Measurements from ENCODE around the gene LYPLA2.

The LYPLA2 gene

DNA sequence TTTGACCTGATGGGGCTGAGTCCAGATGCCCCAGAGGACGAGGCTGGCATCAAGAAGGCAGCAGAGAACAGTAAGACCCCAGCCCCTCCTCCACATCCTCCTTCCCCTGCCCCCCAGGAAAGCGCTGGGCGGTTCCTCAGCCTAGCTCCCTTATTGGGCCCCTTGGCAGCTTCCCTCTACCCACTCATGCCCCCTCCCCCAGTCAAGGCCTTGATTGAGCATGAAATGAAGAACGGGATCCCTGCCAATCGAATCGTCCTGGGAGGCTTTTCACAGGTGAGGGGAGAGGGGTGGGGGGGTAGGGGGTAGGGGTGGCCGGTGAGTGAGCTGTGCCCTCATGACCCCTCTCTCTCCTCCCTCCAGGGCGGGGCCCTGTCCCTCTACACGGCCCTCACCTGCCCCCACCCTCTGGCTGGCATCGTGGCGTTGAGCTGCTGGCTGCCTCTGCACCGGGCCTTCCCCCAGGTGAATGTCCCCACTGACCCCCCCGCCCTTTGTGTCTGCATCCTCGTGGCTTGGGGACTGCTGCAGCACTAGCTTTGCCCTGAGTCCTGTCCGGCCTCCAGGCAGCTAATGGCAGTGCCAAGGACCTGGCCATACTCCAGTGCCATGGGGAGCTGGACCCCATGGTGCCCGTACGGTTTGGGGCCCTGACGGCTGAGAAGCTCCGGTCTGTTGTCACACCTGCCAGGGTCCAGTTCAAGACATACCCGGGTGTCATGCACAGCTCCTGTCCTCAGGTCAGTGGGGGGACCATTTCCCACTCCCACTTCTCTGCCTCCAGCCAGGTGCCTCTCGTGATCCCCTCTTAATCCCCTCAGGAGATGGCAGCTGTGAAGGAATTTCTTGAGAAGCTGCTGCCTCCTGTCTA, 3.2 kb downstream of the LYPLA2 start:
- no peak for TF ChIP-seq CEBPB (IDR thresholded peaks at IDR 0.05)
- no peak for TF ChIP-seq TEAD4 (IDR thresholded peaks at IDR 0.05)
- no peak for TF ChIP-seq RAD21 (IDR thresholded peaks at IDR 0.05; ENCODE audit: low read depth)
- no peak for TF ChIP-seq FOXM1 (IDR thresholded peaks at IDR 0.05; ENCODE audit: borderline replicate concordance, low read depth)
- TF ChIP-seq NFIC (IDR thresholded peaks at IDR 0.05): no peak
- no peak for TF ChIP-seq TAF1 (IDR thresholded peaks at IDR 0.05; ENCODE audit: low read depth)
- TF ChIP-seq ZBTB7A (IDR thresholded peaks at IDR 0.05; ENCODE audit: low read depth): no peak
- TF ChIP-seq TCF12 (IDR thresholded peaks at IDR 0.05; ENCODE audit: low read depth): no peak
- TF ChIP-seq, protein P1, sequence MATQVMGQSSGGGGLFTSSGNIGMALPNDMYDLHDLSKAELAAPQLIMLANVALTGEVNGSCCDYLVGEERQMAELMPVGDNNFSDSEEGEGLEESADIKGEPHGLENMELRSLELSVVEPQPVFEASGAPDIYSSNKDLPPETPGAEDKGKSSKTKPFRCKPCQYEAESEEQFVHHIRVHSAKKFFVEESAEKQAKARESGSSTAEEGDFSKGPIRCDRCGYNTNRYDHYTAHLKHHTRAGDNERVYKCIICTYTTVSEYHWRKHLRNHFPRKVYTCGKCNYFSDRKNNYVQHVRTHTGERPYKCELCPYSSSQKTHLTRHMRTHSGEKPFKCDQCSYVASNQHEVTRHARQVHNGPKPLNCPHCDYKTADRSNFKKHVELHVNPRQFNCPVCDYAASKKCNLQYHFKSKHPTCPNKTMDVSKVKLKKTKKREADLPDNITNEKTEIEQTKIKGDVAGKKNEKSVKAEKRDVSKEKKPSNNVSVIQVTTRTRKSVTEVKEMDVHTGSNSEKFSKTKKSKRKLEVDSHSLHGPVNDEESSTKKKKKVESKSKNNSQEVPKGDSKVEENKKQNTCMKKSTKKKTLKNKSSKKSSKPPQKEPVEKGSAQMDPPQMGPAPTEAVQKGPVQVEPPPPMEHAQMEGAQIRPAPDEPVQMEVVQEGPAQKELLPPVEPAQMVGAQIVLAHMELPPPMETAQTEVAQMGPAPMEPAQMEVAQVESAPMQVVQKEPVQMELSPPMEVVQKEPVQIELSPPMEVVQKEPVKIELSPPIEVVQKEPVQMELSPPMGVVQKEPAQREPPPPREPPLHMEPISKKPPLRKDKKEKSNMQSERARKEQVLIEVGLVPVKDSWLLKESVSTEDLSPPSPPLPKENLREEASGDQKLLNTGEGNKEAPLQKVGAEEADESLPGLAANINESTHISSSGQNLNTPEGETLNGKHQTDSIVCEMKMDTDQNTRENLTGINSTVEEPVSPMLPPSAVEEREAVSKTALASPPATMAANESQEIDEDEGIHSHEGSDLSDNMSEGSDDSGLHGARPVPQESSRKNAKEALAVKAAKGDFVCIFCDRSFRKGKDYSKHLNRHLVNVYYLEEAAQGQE (IDR thresholded peaks at IDR 0.05; ENCODE audit: low read depth): no peak
- no peak for TF ChIP-seq EP300 (IDR thresholded peaks at IDR 0.05; ENCODE audit: borderline replicate concordance)

DNA sequence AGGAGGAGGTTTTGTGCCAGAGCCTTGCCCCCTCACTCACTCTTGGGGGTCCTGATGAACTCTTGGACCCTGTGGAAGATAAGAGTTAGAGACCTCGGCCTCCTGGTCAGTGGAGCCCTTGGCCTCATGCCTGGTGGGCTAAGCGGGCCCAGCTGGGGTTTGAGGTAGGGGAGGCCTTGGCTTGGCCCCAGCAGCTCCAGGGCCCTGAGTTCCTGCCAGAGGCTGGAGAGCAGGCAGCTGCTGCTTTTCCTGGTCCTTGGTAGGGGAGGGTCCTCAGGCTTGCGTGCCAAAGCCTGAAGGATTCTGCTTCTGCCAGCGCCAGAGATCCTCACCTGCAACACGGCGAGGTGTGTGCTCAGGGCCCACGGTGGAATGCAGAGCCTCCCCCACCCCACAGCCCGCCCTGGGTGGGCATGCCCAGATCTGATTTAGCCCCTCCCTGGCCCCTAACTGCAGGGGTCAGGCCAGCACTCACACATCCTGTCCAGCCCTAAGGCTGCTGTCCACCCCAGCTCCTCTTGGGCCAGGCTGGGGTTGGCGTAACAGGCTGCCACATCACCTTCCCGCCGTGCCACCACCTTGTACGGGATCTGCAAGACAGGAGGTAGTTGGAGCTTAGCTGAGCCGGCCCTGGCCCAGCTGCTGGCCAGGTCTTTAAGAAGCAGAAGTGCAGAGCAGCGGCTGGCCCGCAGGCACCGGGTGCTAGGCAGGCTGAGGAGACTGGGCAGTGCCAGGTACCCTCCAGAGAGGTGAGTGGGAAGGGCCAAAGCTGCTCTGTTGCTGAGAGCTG, 4.9 kb downstream of the LYPLA2 start:
- no peak for TF ChIP-seq TAF1 (IDR thresholded peaks at IDR 0.05; ENCODE audit: low read depth)
- no peak for TF ChIP-seq RAD21 (IDR thresholded peaks at IDR 0.05; ENCODE audit: low read depth)
- no peak for TF ChIP-seq CEBPB (IDR thresholded peaks at IDR 0.05)
- TF ChIP-seq, protein P2, sequence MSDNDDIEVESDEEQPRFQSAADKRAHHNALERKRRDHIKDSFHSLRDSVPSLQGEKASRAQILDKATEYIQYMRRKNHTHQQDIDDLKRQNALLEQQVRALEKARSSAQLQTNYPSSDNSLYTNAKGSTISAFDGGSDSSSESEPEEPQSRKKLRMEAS (IDR thresholded peaks at IDR 0.05): no peak
- no peak for TF ChIP-seq YY1 (IDR thresholded peaks at IDR 0.05; ENCODE audit: low read depth)
- TF ChIP-seq FOXM1 (IDR thresholded peaks at IDR 0.05; ENCODE audit: borderline replicate concordance, low read depth): no peak

DNA sequence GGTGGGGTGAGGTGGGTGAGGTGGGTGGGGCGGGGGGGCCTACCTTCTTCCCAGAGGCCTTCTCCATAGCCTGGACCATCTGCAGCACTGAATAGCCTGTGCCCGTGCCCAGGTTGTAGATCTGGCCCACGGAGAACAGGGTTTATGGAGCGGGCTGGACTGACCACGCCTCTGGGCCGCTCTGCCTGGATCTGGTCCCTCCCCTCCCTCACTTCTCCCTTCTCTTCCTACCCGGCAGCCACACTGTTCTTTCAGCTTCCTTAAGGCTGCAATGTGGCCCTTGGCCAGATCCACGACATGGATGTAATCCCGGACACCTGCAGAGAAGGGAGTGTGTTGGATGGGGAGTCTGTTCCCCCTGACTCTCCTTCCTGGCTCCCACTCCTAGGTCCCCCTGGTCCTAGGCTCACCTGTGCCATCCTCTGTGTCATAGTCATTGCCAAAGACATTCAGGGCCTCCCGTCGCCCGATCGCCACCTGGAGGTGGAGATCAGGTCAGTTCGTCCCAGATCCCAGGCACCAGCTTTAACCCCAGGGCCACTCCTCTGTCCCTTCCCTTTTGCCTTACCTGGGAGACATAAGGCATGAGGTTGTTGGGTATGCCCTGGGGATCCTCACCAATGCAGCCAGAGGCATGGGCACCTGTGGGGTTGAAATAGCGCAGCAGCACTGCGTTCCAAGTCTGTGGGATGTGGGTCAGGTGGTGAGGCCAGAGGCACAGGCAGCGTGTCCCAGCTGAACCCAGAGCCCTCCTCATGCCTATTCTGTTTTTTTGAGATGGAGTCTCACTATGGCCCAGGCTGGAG, 5.7 kb downstream of the LYPLA2 start:
- TF ChIP-seq FOXM1 (IDR thresholded peaks at IDR 0.05; ENCODE audit: borderline replicate concordance, low read depth) (no peak), CREB1 (IDR thresholded peaks at IDR 0.05; ENCODE audit: low read depth) (no peak), ZBTB7A (IDR thresholded peaks at IDR 0.05; ENCODE audit: low read depth) (no peak), YY1 (IDR thresholded peaks at IDR 0.05; ENCODE audit: low read depth) (no peak), TAF1 (IDR thresholded peaks at IDR 0.05; ENCODE audit: low read depth) (no peak), CEBPB (IDR thresholded peaks at IDR 0.05) (no peak), TEAD4 (IDR thresholded peaks at IDR 0.05) (no peak), TCF12 (IDR thresholded peaks at IDR 0.05; ENCODE audit: low read depth) (no peak), NFIC (IDR thresholded peaks at IDR 0.05) (no peak), EGR1 (IDR thresholded peaks at IDR 0.05) (no peak), EP300 (IDR thresholded peaks at IDR 0.05; ENCODE audit: borderline replicate concordance) (no peak)
- TF ChIP-seq, protein P2 (IDR thresholded peaks at IDR 0.05): no peak
- TF ChIP-seq, protein P3, sequence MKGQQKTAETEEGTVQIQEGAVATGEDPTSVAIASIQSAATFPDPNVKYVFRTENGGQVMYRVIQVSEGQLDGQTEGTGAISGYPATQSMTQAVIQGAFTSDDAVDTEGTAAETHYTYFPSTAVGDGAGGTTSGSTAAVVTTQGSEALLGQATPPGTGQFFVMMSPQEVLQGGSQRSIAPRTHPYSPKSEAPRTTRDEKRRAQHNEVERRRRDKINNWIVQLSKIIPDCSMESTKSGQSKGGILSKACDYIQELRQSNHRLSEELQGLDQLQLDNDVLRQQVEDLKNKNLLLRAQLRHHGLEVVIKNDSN (IDR thresholded peaks at IDR 0.05): no peak
- TF ChIP-seq, protein P1 (IDR thresholded peaks at IDR 0.05; ENCODE audit: low read depth): no peak

DNA sequence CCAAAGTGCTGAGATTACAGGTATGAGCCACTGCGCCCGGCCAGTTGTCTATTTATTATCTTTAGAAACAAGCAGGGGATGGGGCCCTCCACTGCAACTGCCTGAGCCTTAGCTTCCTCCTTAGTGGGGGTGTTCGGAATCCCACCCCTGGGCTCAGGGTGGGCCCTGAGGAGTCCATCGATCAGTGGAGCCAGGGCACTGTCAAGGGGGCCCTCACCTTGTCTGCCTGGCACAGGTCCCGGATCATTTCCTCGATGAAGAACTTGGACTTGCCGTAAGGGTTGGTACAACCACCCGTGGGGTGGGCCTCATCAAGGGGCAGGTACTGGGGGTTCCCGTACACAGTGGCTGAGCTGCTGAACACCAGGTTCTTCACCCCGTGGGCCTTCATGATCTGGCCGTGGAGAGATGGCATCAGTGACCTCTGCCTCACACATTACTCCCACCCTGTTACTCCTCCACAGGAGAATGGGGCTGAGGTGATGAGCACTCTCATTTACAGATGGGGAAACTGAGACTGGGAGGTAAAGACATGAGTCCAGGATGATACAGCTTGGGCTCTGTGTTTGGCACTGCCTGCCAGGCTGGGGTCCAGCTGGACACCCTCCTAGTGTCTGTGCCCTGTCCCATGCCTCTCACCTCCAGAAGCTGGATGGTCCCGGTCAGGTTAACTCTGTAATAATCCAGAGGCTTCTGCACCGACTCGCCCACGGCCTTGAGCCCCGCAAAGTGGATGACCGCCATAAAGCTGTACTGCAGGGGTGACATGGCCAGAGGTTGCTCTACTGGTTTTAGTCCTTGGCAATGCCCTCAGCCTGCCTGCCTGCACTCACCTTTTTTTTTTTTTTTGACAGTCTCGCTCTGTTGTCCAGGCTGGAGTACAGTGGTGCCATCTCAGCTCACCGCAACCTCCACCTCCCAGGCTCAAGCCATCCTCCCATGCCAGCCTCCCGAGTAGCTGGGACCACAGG, 6.8 kb downstream of the LYPLA2 start:
- TF ChIP-seq, protein P1 (IDR thresholded peaks at IDR 0.05; ENCODE audit: low read depth): no peak
- TF ChIP-seq TEAD4 (IDR thresholded peaks at IDR 0.05): no peak
- no peak for TF ChIP-seq TAF1 (IDR thresholded peaks at IDR 0.05; ENCODE audit: low read depth)
- no peak for TF ChIP-seq FOXM1 (IDR thresholded peaks at IDR 0.05; ENCODE audit: borderline replicate concordance, low read depth)

Measured in Ishikawa (cell line).